Measurements from ENCODE around the gene DNAI2. TPM values are rescaled to one million over a fixed set of nuclear protein-coding genes. Genes with fewer than 3 reads are reported as not detected.

The DNAI2 gene
- polyA plus RNA-seq, 1 donor from 2014 or later: not detected

- no peaks in the 10 kb centered on the region for H3K27me3 ChIP-seq (ENCODE audit: insufficient read depth, low read depth, low read length)
- no peak overlapping the region for H3K4me3 ChIP-seq (ENCODE audit: low read length)
- no peaks in the 10 kb centered on the region for H3K36me3 ChIP-seq (ENCODE audit: insufficient read depth, low read length)
- H3F3A ChIP-seq (ENCODE audit: insufficient read depth, low read length, poor library complexity, severe bottlenecking): no peaks in the 10 kb centered on the region
- H2AFZ ChIP-seq (ENCODE audit: low read depth, low read length): no peak overlapping the region
- H3K9me3 ChIP-seq (ENCODE audit: low read length): no peaks in the 10 kb centered on the region
- no peak overlapping the region for H3K4me2 ChIP-seq (ENCODE audit: low read length)
- TF ChIP-seq REST (IDR thresholded peaks at IDR 0.05; ENCODE audit: borderline replicate concordance): no peak
- TF ChIP-seq TAF1 (IDR thresholded peaks at IDR 0.05; ENCODE audit: low read depth): no peak
- TF ChIP-seq EZH2 (IDR thresholded peaks at IDR 0.05; ENCODE audit: borderline replicate concordance, insufficient read depth, low read length, poor library complexity, severe bottlenecking): no peak
- no peak for TF ChIP-seq MXI1 (conservative IDR thresholded peaks at IDR 0.05; ENCODE audit: poor library complexity, severe bottlenecking)
- TF ChIP-seq CTCF (IDR thresholded peaks at IDR 0.05; ENCODE audit: poor library complexity, severe bottlenecking): no peak
- no peak for TF ChIP-seq POLR2AphosphoS5 (IDR thresholded peaks at IDR 0.05)
- TF ChIP-seq SMC3 (conservative IDR thresholded peaks at IDR 0.05; ENCODE audit: poor library complexity): no peak
- no peak for TF ChIP-seq RAD21 (conservative IDR thresholded peaks at IDR 0.05)
- TF ChIP-seq EP300 (conservative IDR thresholded peaks at IDR 0.05; ENCODE audit: poor library complexity, severe bottlenecking): no peak
- no peaks in the 10 kb centered on the region for H3K9me2 ChIP-seq (ENCODE audit: insufficient read depth, low read length)
- no peak overlapping the region for H3K9ac ChIP-seq (ENCODE audit: low read length)
- no peaks in the 10 kb centered on the region for H3K79me2 ChIP-seq (replicated peaks; ENCODE audit: insufficient read depth, low read length)
- no peak overlapping the region for H3K27ac ChIP-seq (ENCODE audit: low read length)
- no peaks in the 10 kb centered on the region for H4K20me1 ChIP-seq (ENCODE audit: insufficient read depth)
Measured at GRCh38 chr17:74270333-74270732, 3.7 kb upstream of the DNAI2 start.

GRCh38 chr17:74271281-74271680 lies 2.8 kb upstream of the DNAI2 start:
- no peaks in the 10 kb centered on the region for H3K9me3 ChIP-seq (ENCODE audit: low read length)
- H2AFZ ChIP-seq (ENCODE audit: low read depth, low read length): no peak overlapping the region
- no peak for TF ChIP-seq POLR2AphosphoS5 (IDR thresholded peaks at IDR 0.05)
- TF ChIP-seq RAD21 (conservative IDR thresholded peaks at IDR 0.05): no peak
- TF ChIP-seq REST (IDR thresholded peaks at IDR 0.05; ENCODE audit: borderline replicate concordance): no peak
- TF ChIP-seq EP300 (conservative IDR thresholded peaks at IDR 0.05; ENCODE audit: poor library complexity, severe bottlenecking): no peak
- no peak for TF ChIP-seq MXI1 (conservative IDR thresholded peaks at IDR 0.05; ENCODE audit: poor library complexity, severe bottlenecking)
- TF ChIP-seq TAF1 (IDR thresholded peaks at IDR 0.05; ENCODE audit: low read depth): no peak
- TF ChIP-seq CTCF (IDR thresholded peaks at IDR 0.05; ENCODE audit: poor library complexity, severe bottlenecking): no peak
- no peak for TF ChIP-seq EZH2 (IDR thresholded peaks at IDR 0.05; ENCODE audit: borderline replicate concordance, insufficient read depth, low read length, poor library complexity, severe bottlenecking)
- TF ChIP-seq SMC3 (conservative IDR thresholded peaks at IDR 0.05; ENCODE audit: poor library complexity): no peak
- H3K27ac ChIP-seq (ENCODE audit: low read length): no peak overlapping the region
- H3K27me3 ChIP-seq (ENCODE audit: insufficient read depth, low read depth, low read length): no peaks in the 10 kb centered on the region
- no peak overlapping the region for H3K4me2 ChIP-seq (ENCODE audit: low read length)
- no peaks in the 10 kb centered on the region for H3K79me2 ChIP-seq (replicated peaks; ENCODE audit: insufficient read depth, low read length)
- H3K9me2 ChIP-seq (ENCODE audit: insufficient read depth, low read length): no peaks in the 10 kb centered on the region
- H4K20me1 ChIP-seq (ENCODE audit: insufficient read depth): no peaks in the 10 kb centered on the region
- H3K9ac ChIP-seq (ENCODE audit: low read length): no peak overlapping the region
- no peaks in the 10 kb centered on the region for H3F3A ChIP-seq (ENCODE audit: insufficient read depth, low read length, poor library complexity, severe bottlenecking)
- no peak overlapping the region for H3K4me3 ChIP-seq (ENCODE audit: low read length)
- H3K36me3 ChIP-seq (ENCODE audit: insufficient read depth, low read length): no peaks in the 10 kb centered on the region

Measured in neural cell (in vitro differentiated cells).